Activated CD4-positive, alpha-beta memory T cell treated with anti-CD3 and anti-CD28 coated beads, Interleukin-2, amount 10 ng/mL, durations not matched to agents 7 days and 5 days (primary cell): ENCODE results near the gene GIGYF2. TPM values are rescaled to one million over a fixed set of nuclear protein-coding genes. Genes with fewer than 3 reads are reported as not detected.

Experiments used
- CTCF ChIA-PET: fragments of 350-600 bp; sonication (Branson Sonifier 250); formaldehyde crosslinking; loops from one replicate; lab custom pipeline; 2021; ENCODE audit warnings: antibody characterized with exemption, inconsistent platforms; lab: Charles Lee
- POLR2A ChIA-PET: fragments of 350-600 bp; sonication (Branson Sonifier 250); formaldehyde crosslinking; loops from one replicate; lab custom pipeline; 2021; ENCODE audit warnings: antibody characterized with exemption; lab: Charles Lee
- DNase-seq: peaks from one replicate; pipeline ENCODE4 v3.0.0-alpha.2; 2020
- H3K27ac Mint-ChIP-seq: one replicate; pipeline ENCODE4 v1.8.0; 2021; ENCODE audit warnings: mild to moderate bottlenecking, mixed read lengths
- H3K27me3 Mint-ChIP-seq: one replicate; pipeline ENCODE4 v1.8.0; 2021; ENCODE audit warnings: mixed read lengths
- H3K36me3 Mint-ChIP-seq: one replicate; pipeline ENCODE4 v1.8.0; 2021; ENCODE audit warnings: low read depth, mixed read lengths
- H3K4me1 Mint-ChIP-seq: one replicate; pipeline ENCODE4 v1.8.0; 2021; ENCODE audit warnings: mixed read lengths
- H3K4me3 Mint-ChIP-seq: one replicate; pipeline ENCODE4 v1.8.0; 2021; ENCODE audit warnings: mild to moderate bottlenecking, mixed read lengths
- H3K9me3 Mint-ChIP-seq: one replicate; pipeline ENCODE4 v1.8.0; 2021; ENCODE audit warnings: mixed read lengths
- total RNA-seq, 2 experiments: library from RNA; stranded (reverse); gene quantifications; one replicate each; pipeline ENCODE4 v1.2.3, GENCODE V29; 2021

The GIGYF2 gene
- total RNA-seq, 2 experiments from 2014 or later = 56.5 to 59.9 TPM

- H3K36me3 Mint-ChIP-seq = no peaks in the 10 kb centered on the region
- H3K4me3 Mint-ChIP-seq = peak overlapping the region; percentile 58
- ChIA-PET POLR2A (no interaction called here), CTCF (no interaction called here)
- no peaks in the 10 kb centered on the region for H3K9me3 Mint-ChIP-seq
- H3K27me3 Mint-ChIP-seq = peaks cover 9% of the 10 kb centered on the region
- DNase-seq = peak; percentile 37
- peaks cover 5% of the 10 kb centered on the region for H3K4me1 Mint-ChIP-seq
- H3K27ac Mint-ChIP-seq = no peak overlapping the region
Observed at GRCh38 chr2:232876161-232876977, 179.2 kb downstream of the GIGYF2 start.

DNA sequence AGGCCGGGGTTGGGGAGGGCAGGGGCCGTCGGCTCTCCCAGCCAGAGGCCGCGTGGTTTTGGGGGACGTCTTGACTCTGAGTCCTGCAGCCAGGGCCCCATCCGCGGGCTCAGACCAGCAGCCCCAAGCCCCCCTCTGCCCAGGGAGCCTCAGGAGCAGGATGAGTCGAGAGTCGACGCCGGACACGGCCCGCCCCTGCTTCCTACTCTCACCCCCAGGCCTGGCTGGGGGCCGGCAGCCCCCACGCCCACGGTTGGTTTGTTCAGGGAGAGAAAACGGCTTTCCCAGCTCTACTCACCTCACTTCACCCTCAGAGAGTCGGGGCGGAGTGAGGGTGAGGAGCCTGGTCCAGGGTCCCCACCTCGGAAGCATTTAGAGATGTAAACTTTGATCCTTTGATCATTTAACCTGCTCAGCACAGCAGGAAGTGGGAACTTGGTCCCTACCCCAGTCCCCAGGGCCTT, 179.9 kb downstream of the GIGYF2 start:
- ChIA-PET CTCF (no interaction called here), POLR2A (no interaction called here)
- H3K36me3 Mint-ChIP-seq = no peaks in the 10 kb centered on the region

GRCh38 chr2:232877940-232878511, 180.9 kb downstream of the GIGYF2 start:
- Mint-ChIP-seq H3K27me3 (peaks cover 9% of the 10 kb centered on the region), H3K36me3 (no peaks in the 10 kb centered on the region), H3K4me3 (no peak overlapping the region), H3K9me3 (no peaks in the 10 kb centered on the region), H3K27ac (no peak overlapping the region), H3K4me1 (peaks cover 5% of the 10 kb centered on the region)
- DNase-seq = no peak
- CTCF ChIA-PET = no interaction called here
- POLR2A ChIA-PET = no interaction called here

More for the DNA sequence above, 179.9 kb downstream of the GIGYF2 start:
- no peak overlapping the region for H3K27ac Mint-ChIP-seq
- peaks cover 9% of the 10 kb centered on the region for H3K27me3 Mint-ChIP-seq
- no peak overlapping the region for H3K4me3 Mint-ChIP-seq
- DNase-seq = no peak
- peaks cover 5% of the 10 kb centered on the region for H3K4me1 Mint-ChIP-seq
- H3K9me3 Mint-ChIP-seq = no peaks in the 10 kb centered on the region

DNA sequence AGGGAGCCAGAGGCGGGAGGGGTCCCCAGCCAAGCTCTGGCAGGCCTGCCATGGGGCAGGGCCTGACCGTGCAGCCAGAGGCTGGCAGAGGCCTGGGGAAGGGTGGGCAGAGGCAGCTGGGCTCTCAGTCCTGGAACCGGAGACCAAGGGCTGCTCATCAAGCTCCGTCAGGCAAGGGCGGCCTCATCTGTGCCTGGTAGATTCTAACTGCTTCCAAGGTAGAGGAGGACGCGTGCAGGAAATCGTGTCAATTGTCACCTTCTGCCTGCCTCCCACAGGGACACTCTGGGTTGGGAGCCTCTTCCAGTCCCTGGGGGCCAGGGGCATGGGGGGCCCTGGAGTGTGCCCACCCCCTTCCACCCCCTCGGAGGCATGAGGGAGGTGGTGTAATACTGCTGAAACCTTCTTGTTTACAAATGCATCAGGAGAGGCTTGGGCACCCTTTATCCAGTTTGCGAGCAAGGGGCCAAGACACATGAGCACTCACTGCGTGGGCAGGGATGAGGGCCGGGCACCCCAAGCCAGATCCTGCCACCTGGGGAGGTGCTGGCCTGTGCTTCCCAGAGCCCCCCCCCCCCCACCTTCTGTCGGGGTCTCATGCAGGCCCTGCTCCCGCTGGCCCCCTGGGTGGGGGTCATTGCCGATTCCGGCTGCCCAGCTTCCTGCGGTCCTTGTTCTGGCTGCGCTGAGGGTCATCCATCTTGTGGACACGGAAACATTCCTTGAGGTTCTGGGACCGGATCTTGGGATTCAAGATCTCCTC, 181.9 kb downstream of the GIGYF2 start:
- Mint-ChIP-seq H3K4me3 (no peak overlapping the region), H3K4me1 (peaks cover 5% of the 10 kb centered on the region)

GRCh38 chr2:232879618-232880494, 182.7 kb downstream of the GIGYF2 start:
- no peaks in the 10 kb centered on the region for H3K36me3 Mint-ChIP-seq
- no peak for DNase-seq
- H3K4me3 Mint-ChIP-seq = no peak overlapping the region
- no peak overlapping the region for H3K27ac Mint-ChIP-seq
- ChIA-PET CTCF (no interaction called here), POLR2A (interaction anchor here (0.5 kb wide), 1 partner anchor 58 kb away, joined by 3 read pairs; no protein-coding TSS in a partner anchor)
- H3K9me3 Mint-ChIP-seq = no peaks in the 10 kb centered on the region
- peaks cover 5% of the 10 kb centered on the region for H3K4me1 Mint-ChIP-seq
- H3K27me3 Mint-ChIP-seq = peaks cover 9% of the 10 kb centered on the region

More for the DNA sequence above, 181.9 kb downstream of the GIGYF2 start:
- no peaks in the 10 kb centered on the region for H3K9me3 Mint-ChIP-seq
- H3K27me3 Mint-ChIP-seq = peaks cover 9% of the 10 kb centered on the region
- DNase-seq = no peak
- H3K36me3 Mint-ChIP-seq = no peaks in the 10 kb centered on the region
- ChIA-PET POLR2A (interaction anchor here (0.5 kb wide), 1 partner anchor 58 kb away, joined by 3 read pairs; no protein-coding TSS in a partner anchor), CTCF (no interaction called here)
- H3K27ac Mint-ChIP-seq = no peak overlapping the region

DNA sequence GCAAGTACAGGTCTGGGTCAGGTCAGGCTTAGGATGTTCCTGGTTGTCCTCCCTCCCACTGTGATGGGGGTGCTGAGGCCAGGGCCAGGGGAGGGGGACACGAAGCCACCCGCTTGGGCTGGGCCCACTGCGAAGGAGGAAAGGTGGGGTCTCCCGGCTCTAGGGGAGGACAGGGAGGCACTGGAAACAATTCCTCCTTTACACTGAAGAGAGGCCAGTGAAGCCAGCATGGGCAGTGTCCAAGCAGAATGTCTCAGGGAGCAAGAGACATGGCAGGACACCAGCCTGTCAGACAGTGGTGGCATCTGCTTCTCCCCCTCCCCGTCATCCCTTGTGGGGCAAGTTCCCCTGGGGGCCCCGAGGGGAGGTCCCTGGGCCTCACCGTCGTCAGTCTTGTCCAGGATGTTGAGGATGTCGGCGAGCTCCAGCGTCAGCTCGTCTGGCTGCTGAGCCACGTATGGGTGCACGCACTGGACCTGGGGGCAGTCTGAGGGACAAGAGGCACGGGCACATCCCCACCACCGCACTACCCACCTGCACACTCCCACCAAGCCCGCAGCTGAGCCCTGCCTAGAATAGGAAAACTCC, 183.7 kb downstream of the GIGYF2 start:
- CTCF ChIA-PET = no interaction called here
- H3K27me3 Mint-ChIP-seq = peaks cover 2% of the 10 kb centered on the region
- no peak overlapping the region for H3K4me3 Mint-ChIP-seq
- H3K9me3 Mint-ChIP-seq = no peaks in the 10 kb centered on the region
- no peaks in the 10 kb centered on the region for H3K4me1 Mint-ChIP-seq
- POLR2A ChIA-PET = interaction anchor here (1.3 kb wide), 1 partner anchor 48 kb away, joined by 3 read pairs; no protein-coding TSS in a partner anchor
- H3K36me3 Mint-ChIP-seq = no peaks in the 10 kb centered on the region
- DNase-seq = no peak
- H3K27ac Mint-ChIP-seq = no peak overlapping the region

- Mint-ChIP-seq H3K4me1 (no peaks in the 10 kb centered on the region), H3K27me3 (peaks cover 5% of the 10 kb centered on the region), H3K4me3 (no peak overlapping the region), H3K9me3 (no peaks in the 10 kb centered on the region), H3K27ac (no peak overlapping the region), H3K36me3 (no peaks in the 10 kb centered on the region)
- ChIA-PET POLR2A (no interaction called here), CTCF (no interaction called here)
- DNase-seq = no peak
Observed at GRCh38 chr2:232882085-232882484, 185.0 kb downstream of the GIGYF2 start.

DNA sequence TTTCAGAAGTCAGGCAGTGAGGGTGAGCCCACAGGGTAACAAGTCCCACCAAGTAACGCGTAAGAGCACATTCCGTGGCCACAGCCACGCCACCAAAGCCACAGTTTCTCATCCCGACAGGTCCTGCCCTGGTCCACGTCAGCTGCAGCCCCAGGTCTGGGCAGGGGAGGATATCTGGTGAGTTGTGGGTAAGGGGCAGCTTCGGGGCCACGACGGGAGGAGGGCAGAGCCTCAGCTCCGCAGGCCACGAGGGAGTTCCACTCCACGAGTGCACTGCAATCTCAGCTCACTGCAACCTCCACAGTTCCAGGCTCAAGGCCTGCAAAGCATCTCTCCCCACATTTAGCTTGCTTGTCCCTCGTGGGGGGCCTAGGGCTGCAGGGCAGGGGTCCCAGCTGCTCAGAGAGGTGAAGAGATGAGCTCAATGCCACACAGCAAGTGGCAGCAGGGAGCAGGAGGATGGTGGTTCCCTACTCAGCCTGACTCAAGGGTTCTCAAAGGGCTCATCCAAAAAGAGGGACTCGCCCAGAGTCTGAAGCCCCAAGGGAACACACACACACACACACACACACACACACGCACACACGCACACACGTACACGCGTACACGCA, 185.5 kb downstream of the GIGYF2 start:
- DNase-seq = no peak
- Mint-ChIP-seq H3K36me3 (no peaks in the 10 kb centered on the region), H3K27me3 (peaks cover 3% of the 10 kb centered on the region), H3K27ac (no peak overlapping the region), H3K4me1 (no peaks in the 10 kb centered on the region), H3K9me3 (no peaks in the 10 kb centered on the region), H3K4me3 (no peak overlapping the region)
- ChIA-PET CTCF (no interaction called here), POLR2A (no interaction called here)

DNA sequence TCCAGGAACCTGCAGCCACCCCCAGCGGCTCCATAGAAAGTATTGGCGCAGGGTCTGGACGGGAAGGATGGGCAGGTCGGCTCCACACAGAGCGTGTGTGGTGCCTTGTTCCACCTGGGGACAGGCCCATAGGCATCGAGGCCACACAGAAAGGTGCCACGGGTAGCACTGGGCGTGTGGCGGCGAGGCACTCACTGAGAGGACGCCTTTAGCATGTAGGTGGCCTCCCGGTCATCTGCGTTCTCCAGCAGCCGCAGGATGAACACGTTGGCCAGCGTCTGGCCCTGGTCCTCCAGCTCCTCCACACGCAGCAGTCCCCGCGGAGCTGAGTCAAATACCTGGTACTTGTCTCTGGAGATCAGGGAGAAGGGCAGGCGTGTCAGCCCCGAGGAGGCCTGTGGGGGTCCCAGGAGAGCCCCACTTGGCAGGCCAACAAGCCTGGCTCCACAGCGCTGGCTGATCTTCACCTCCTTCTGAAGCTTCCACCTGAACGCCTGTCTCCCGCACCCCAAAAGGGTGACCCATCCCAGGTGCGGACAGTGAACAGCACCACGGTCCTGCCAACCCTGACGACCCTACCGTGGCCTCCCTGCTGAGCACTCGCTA, 186.1 kb downstream of the GIGYF2 start:
- Mint-ChIP-seq H3K27ac (no peak overlapping the region), H3K9me3 (no peaks in the 10 kb centered on the region), H3K4me3 (no peak overlapping the region), H3K4me1 (no peaks in the 10 kb centered on the region), H3K36me3 (no peaks in the 10 kb centered on the region), H3K27me3 (peaks cover 3% of the 10 kb centered on the region)
- no peak for DNase-seq
- ChIA-PET CTCF (no interaction called here), POLR2A (no interaction called here)

DNA sequence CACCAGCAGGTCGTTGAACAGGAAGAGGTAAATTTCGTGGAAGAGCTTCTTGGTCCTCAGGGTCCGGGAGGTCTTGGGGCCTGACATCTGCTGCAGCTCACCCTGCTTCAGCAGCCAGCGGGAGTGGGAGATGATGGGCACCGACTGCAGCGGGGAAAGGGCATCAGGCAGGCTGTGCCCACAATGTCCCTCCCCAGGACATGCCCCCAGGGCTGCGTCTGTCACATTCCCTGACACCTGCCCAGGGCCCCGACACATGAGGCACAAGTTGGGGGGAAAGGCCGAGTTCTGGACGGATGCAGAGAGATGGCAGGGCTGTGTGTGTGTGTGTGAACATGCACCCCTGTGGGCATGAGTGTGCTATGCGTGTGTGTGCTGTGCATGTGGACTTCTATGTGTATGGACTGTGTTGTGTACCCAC, 186.9 kb downstream of the GIGYF2 start:
- no peak for DNase-seq
- Mint-ChIP-seq H3K9me3 (no peaks in the 10 kb centered on the region), H3K36me3 (no peaks in the 10 kb centered on the region), H3K27me3 (peaks cover 3% of the 10 kb centered on the region), H3K27ac (no peak overlapping the region), H3K4me3 (no peak overlapping the region), H3K4me1 (no peaks in the 10 kb centered on the region)
- ChIA-PET CTCF (no interaction called here), POLR2A (interaction anchor here (0.7 kb wide), 1 partner anchor 177 kb away, joined by 3 read pairs; no protein-coding TSS in a partner anchor)

DNA sequence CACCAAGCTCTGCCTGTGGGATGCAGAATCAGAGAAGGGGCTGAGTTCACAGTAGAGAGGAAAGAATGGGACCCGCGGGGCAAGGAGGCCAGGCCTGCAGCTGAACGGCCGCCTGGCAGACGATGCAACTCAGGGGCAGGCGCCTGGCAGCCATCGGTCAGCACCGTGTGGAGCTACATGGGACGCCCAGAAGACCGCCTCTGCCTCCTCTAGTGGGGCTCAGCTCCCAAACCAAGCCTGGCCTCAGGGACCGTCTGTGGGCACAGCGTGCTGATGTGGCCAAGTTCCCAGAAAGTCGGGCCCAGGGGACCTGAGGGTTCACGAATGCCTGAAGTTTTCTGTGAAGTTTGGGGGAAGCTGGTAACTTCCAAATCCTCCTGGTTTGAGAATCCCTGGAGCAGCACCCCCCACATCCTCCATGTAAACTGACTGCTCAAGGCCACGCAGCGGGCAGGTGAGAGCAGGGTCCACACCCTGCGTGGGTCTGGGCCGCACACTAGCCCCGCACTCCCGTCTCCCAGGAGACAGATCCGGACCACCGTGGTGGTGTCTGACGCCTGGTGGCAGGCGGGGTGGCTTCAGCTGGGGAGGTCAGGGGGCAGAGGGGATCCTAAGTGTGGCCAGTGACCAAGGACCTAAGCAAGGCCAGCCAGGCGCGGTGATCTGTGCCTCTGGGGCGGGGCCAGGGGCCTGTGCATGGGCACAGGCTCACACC, 187.6 kb downstream of the GIGYF2 start:
- CTCF ChIA-PET = no interaction called here
- H3K36me3 Mint-ChIP-seq = no peaks in the 10 kb centered on the region
- H3K4me1 Mint-ChIP-seq = no peaks in the 10 kb centered on the region
- DNase-seq = no peak
- peaks cover 3% of the 10 kb centered on the region for H3K27me3 Mint-ChIP-seq
- POLR2A ChIA-PET = interaction anchor here (0.7 kb wide), 1 partner anchor 176 kb away, joined by 3 read pairs; no protein-coding TSS in a partner anchor
- no peak overlapping the region for H3K4me3 Mint-ChIP-seq
- no peaks in the 10 kb centered on the region for H3K9me3 Mint-ChIP-seq
- no peak overlapping the region for H3K27ac Mint-ChIP-seq
